DMS153 (cell line): ENCODE measurements around the gene SLC34A1.

Source experiments
- DNase-seq: peaks from one replicate; lab custom pipeline; 2025; lab: John Stamatoyannopoulos, UW

SLC34A1 gene

GRCh38 chr5:177446200-177447065 is 62.2 kb downstream of the SLC34A1 start, which contains the start of gene PRR7:
TSS of gene PRR7 (plus strand) at chr5:177446814. CDS start at chr5:177455068, 8,254 bp downstream.
- peak; percentile 5 for DNase-seq

GRCh38 chr5:177447066-177447610 is 62.9 kb downstream of the SLC34A1 start:
- peak; percentile 6 for DNase-seq

GRCh38 chr5:177447611-177448243 is 63.5 kb downstream of the SLC34A1 start:
- DNase-seq = peak; percentile 8
